ENCODE data around the gene WARS2. TPM values are rescaled to one million over a fixed set of nuclear protein-coding genes. Genes with fewer than 3 reads are reported as not detected.

The WARS2 gene
- total RNA-seq, 1 experiment from 2014 or later, result 10.5 TPM

DNA sequence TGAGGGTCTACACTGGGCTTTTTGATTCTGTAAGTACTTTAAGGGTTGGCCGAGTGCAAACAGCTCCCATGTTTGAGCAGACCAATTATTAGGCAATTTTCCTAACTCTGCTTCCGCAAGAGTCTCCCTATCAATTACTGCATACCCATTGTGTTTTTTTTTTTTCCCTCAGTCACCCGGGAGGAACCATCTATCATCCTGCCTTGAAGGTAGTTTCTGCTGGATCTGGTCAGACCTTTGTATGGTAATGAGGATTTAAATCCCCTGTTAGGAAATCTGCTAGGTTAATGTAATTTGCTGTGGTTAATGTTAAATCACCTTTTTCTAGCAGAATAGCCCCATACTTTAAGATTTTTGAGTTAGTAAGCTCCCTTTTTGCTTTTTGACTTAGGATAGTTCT is 40.8 kb upstream of the WARS2 start:
- H3K36me3 ChIP-seq (ENCODE audit: control insufficient read depth in 1 of 2, insufficient read depth in 2 of 2, low read length in 2 of 2), result no peaks in the 10 kb centered on the region
- ATAC-seq, result no peak
- BruUV-seq (replicated peaks), result no TSS peak
- H3K9me3 ChIP-seq (ENCODE audit: control insufficient read depth in 1 of 2, insufficient read depth in 1 of 2, low read depth in 1 of 2, low read length in 2 of 2), result no peaks in the 10 kb centered on the region
- ChIA-PET RAD21 (ENCODE audit: low non-redundant PET in 1 of 2, low total read pairs in 2 of 2, uncharacterized antibody in 2 of 2, unreplicated experiment in 2 of 2) (no interaction called here), POLR2A (no interaction called here), CTCF (no interaction called here)
- intact Hi-C loops (cut with micrococcal nuclease), result loop anchor here (5.0 kb wide), 1 partner anchor 46 kb away; no protein-coding TSS in a partner anchor
- no peak overlapping the region for H3K9ac ChIP-seq (ENCODE audit: low read length)
- DNase-seq (ENCODE audit: low read depth, low spot score), result no peak
- no peaks in the 10 kb centered on the region for H3K27me3 ChIP-seq (ENCODE audit: insufficient read depth, low read length)
- H3K9me2 ChIP-seq (ENCODE audit: insufficient read depth), result no peaks in the 10 kb centered on the region
- no peak overlapping the region for H2AFZ ChIP-seq (ENCODE audit: low read depth, low read length, poor library complexity, severe bottlenecking)
- H3K4me3 ChIP-seq (replicated peaks in 1 of 2; ENCODE audit: low read depth in 1 of 2, low read length in 2 of 2), result no peak overlapping the region
- TF ChIP-seq POLR2A (IDR thresholded peaks at IDR 0.05; ENCODE audit: borderline replicate concordance, extremely low read depth, insufficient read depth, insufficient read length), result no peak
- TF ChIP-seq, protein P1, sequence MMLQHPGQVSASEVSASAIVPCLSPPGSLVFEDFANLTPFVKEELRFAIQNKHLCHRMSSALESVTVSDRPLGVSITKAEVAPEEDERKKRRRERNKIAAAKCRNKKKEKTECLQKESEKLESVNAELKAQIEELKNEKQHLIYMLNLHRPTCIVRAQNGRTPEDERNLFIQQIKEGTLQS (IDR thresholded peaks at IDR 0.05), result no peak
- TF ChIP-seq, protein P2, sequence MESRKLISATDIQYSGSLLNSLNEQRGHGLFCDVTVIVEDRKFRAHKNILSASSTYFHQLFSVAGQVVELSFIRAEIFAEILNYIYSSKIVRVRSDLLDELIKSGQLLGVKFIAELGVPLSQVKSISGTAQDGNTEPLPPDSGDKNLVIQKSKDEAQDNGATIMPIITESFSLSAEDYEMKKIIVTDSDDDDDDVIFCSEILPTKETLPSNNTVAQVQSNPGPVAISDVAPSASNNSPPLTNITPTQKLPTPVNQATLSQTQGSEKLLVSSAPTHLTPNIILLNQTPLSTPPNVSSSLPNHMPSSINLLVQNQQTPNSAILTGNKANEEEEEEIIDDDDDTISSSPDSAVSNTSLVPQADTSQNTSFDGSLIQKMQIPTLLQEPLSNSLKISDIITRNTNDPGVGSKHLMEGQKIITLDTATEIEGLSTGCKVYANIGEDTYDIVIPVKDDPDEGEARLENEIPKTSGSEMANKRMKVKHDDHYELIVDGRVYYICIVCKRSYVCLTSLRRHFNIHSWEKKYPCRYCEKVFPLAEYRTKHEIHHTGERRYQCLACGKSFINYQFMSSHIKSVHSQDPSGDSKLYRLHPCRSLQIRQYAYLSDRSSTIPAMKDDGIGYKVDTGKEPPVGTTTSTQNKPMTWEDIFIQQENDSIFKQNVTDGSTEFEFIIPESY (IDR thresholded peaks at IDR 0.05; ENCODE audit: extremely low read depth, insufficient replicate concordance, low read length), result no peak
- TF ChIP-seq YY1 (IDR thresholded peaks at IDR 0.05; ENCODE audit: extremely low read depth, insufficient replicate concordance, low read depth, low read length), result no peak
- TF ChIP-seq CBX3 (IDR thresholded peaks at IDR 0.05; ENCODE audit: low read depth), result no peak
- TF ChIP-seq TCF7L2 (IDR thresholded peaks at IDR 0.05; ENCODE audit: borderline replicate concordance, extremely low read depth, insufficient read depth, insufficient read length), result no peak
- TF ChIP-seq SP1 (IDR thresholded peaks at IDR 0.05; ENCODE audit: low read depth), result no peak
- no peak for TF ChIP-seq ZFX (IDR thresholded peaks at IDR 0.05)
- no peak for TF ChIP-seq EGR1 (IDR thresholded peaks at IDR 0.05; ENCODE audit: low read depth)
- TF ChIP-seq SIN3A (IDR thresholded peaks at IDR 0.05; ENCODE audit: low read depth), result no peak
- no peak for TF ChIP-seq POLR2AphosphoS5 (IDR thresholded peaks at IDR 0.05; ENCODE audit: low read depth, low read length)
- TF ChIP-seq SRF (IDR thresholded peaks at IDR 0.05; ENCODE audit: low read depth), result no peak
- TF ChIP-seq CEBPB (IDR thresholded peaks at IDR 0.05; ENCODE audit: low read depth), result no peak
- TF ChIP-seq EZH2 (IDR thresholded peaks at IDR 0.05), result no peak
- TF ChIP-seq, protein P3, sequence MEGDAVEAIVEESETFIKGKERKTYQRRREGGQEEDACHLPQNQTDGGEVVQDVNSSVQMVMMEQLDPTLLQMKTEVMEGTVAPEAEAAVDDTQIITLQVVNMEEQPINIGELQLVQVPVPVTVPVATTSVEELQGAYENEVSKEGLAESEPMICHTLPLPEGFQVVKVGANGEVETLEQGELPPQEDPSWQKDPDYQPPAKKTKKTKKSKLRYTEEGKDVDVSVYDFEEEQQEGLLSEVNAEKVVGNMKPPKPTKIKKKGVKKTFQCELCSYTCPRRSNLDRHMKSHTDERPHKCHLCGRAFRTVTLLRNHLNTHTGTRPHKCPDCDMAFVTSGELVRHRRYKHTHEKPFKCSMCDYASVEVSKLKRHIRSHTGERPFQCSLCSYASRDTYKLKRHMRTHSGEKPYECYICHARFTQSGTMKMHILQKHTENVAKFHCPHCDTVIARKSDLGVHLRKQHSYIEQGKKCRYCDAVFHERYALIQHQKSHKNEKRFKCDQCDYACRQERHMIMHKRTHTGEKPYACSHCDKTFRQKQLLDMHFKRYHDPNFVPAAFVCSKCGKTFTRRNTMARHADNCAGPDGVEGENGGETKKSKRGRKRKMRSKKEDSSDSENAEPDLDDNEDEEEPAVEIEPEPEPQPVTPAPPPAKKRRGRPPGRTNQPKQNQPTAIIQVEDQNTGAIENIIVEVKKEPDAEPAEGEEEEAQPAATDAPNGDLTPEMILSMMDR (IDR thresholded peaks at IDR 0.05 in 2 of 3, conservative IDR thresholded peaks at IDR 0.05 in 1 of 3; ENCODE audit: borderline replicate concordance in 1 of 3, insufficient read depth in 1 of 3, low read depth in 2 of 3, low read length in 2 of 3), result no peak
- TF ChIP-seq EZH2phosphoT487 (IDR thresholded peaks at IDR 0.05; ENCODE audit: borderline replicate concordance), result no peak
- H4K20me1 ChIP-seq (ENCODE audit: insufficient read depth), result no peaks in the 10 kb centered on the region
- no peak overlapping the region for H3K27ac ChIP-seq (ENCODE audit: low read depth, low read length)
- H3K4me2 ChIP-seq (ENCODE audit: low read length), result no peak overlapping the region
- no peaks in the 10 kb centered on the region for H3K79me2 ChIP-seq (ENCODE audit: insufficient read depth, low read length)
- H3K4me1 ChIP-seq (ENCODE audit: control insufficient read depth in 1 of 2, insufficient read depth in 2 of 2, low read length in 2 of 2), result no peaks in the 10 kb centered on the region
